IMR-90 (cell line): ENCODE measurements around the gene MYO3B. TPM values are rescaled to one million over a fixed set of nuclear protein-coding genes. Genes with fewer than 3 reads are reported as not detected.

ENCODE experiments used
- ATAC-seq: fragments of 200-7000 bp; cut with Tn5 transposase; 2 replicates; pipeline ENCODE4 v1.9.1; 2020; ENCODE audit warnings: low read depth, mild to moderate bottlenecking, moderate library complexity
- BruUV-seq: library from RNA; stranded (reverse); fragments of 400-500 nt; replicated peaks from 2 replicates; lab custom pipeline; 2021; lab: Mats Ljungman, UMichigan
- CTCF ChIA-PET: fragments of 300-600 bp; formaldehyde crosslinking; extraction: SDS; loops from one replicate; lab custom pipeline; 2021; ENCODE audit warnings: antibody characterized with exemption; lab: Yijun Ruan, JAX
- POLR2A ChIA-PET: fragments of 300-600 bp; sonication (Branson Sonifier 250); formaldehyde crosslinking; loops from one replicate; lab custom pipeline; 2022; ENCODE audit warnings: antibody characterized with exemption; ENCODE audit not compliant: unreplicated experiment; lab: Charles Lee
- DNase-seq: peaks from one replicate; pipeline ENCODE4 v3.0.0; 2013
- H2AFZ ChIP-seq: replicated peaks from 2 replicates; pipeline ENCODE3; 2013; ENCODE audit warnings: low read length, mild to moderate bottlenecking; ENCODE audit not compliant: poor library complexity
- H2AK5ac ChIP-seq: 2 replicates; pipeline ENCODE4 v1.6.1; 2013; ENCODE audit warnings: low read depth, low read length, inconsistent platforms
- H2AK9ac ChIP-seq: replicated peaks from 2 replicates; pipeline ENCODE3; 2013; ENCODE audit warnings: mild to moderate bottlenecking, low read depth, low read length, moderate library complexity; ENCODE audit not compliant: poor library complexity
- H2BK120ac ChIP-seq: 2 replicates; pipeline ENCODE4 v1.6.1; 2013; ENCODE audit warnings: low read depth, low read length, inconsistent platforms
- H2BK15ac ChIP-seq: 3 replicates; pipeline ENCODE4 v1.6.1; 2013; ENCODE audit warnings: low read depth, low read length, inconsistent platforms
- H2BK20ac ChIP-seq: 2 replicates; pipeline ENCODE4 v1.6.1; 2013; ENCODE audit warnings: low read depth, mild to moderate bottlenecking, inconsistent platforms, low read length, moderate library complexity
- H2BK5ac ChIP-seq: 2 replicates; pipeline ENCODE4 v1.6.1; 2013; ENCODE audit warnings: mild to moderate bottlenecking, low read depth, low read length, inconsistent platforms; ENCODE audit not compliant: poor library complexity, severe bottlenecking
- H3K14ac ChIP-seq: replicated peaks from 2 replicates; pipeline ENCODE4 v1.6.1; 2013; ENCODE audit warnings: low read depth, low read length, inconsistent platforms
- H3K18ac ChIP-seq: 2 replicates; pipeline ENCODE4 v1.6.1; 2013; ENCODE audit warnings: low read depth, low read length, control low read depth
- H3K23ac ChIP-seq: 2 replicates; pipeline ENCODE4 v1.6.1; 2013; ENCODE audit warnings: low read depth, low read length, inconsistent platforms
- H3K27ac ChIP-seq: 2 replicates; pipeline ENCODE4 v1.5.1; 2013; ENCODE audit warnings: mild to moderate bottlenecking, control low read depth, low read length; ENCODE audit not compliant: insufficient read depth
- H3K27me3 ChIP-seq: 2 replicates; pipeline ENCODE4 v1.6.1; 2013; ENCODE audit warnings: low read length; ENCODE audit not compliant: control insufficient read depth, insufficient read depth
- H3K36me3 ChIP-seq: 2 replicates; pipeline ENCODE4 v1.6.1; 2013; ENCODE audit warnings: low read length, mixed read lengths; ENCODE audit not compliant: control insufficient read depth, insufficient read depth
- H3K4ac ChIP-seq: 2 replicates; pipeline ENCODE4 v1.6.1; 2013; ENCODE audit warnings: low read depth, low read length, inconsistent platforms
- H3K4me1 ChIP-seq: 2 replicates; pipeline ENCODE4 v1.6.1; 2013; ENCODE audit warnings: low read length, mixed read lengths; ENCODE audit not compliant: control insufficient read depth, insufficient read depth
- H3K4me2 ChIP-seq: 2 replicates; pipeline ENCODE4 v1.6.1; 2013; ENCODE audit warnings: low read depth, mild to moderate bottlenecking, control low read depth, low read length, moderate library complexity
- H3K4me3 ChIP-seq: 2 replicates; pipeline ENCODE4 v1.5.1; 2013; ENCODE audit warnings: low read depth, mild to moderate bottlenecking, control low read depth, low read length, moderate library complexity; ENCODE audit not compliant: insufficient read depth
- H3K56ac ChIP-seq: 2 replicates; pipeline ENCODE4 v1.6.1; 2013; ENCODE audit warnings: low read length, inconsistent platforms; ENCODE audit not compliant: insufficient read depth; ENCODE audit errors: extremely low read depth
- H3K79me1 ChIP-seq, 2 experiments: 2 replicates each; pipeline ENCODE4 v1.6.1; 2013; ENCODE audit warnings: low read length in 2 of 2, inconsistent platforms in 1 of 2, low read depth in 1 of 2
- H3K9ac ChIP-seq: 2 replicates; pipeline ENCODE4 v1.6.1; 2013; ENCODE audit warnings: low read depth, low read length, control low read depth
- H3K9me1 ChIP-seq: 2 replicates; pipeline ENCODE4 v1.6.1; 2013; ENCODE audit warnings: low read length, inconsistent platforms; ENCODE audit not compliant: insufficient read depth
- H3K9me3 ChIP-seq: 2 replicates; pipeline ENCODE4 v1.6.1; 2013; ENCODE audit warnings: low read length; ENCODE audit not compliant: control insufficient read depth, insufficient read depth
- H4K20me1 ChIP-seq: 2 replicates; pipeline ENCODE4 v1.6.1; 2013; ENCODE audit warnings: low read length, inconsistent platforms; ENCODE audit not compliant: insufficient read depth
- H4K5ac ChIP-seq: 2 replicates; pipeline ENCODE4 v1.6.1; 2013; ENCODE audit warnings: mild to moderate bottlenecking, low read depth, low read length, control low read depth
- H4K8ac ChIP-seq, 2 experiments: 2 replicates each; pipeline ENCODE4 v1.6.1; 2013; ENCODE audit warnings: low read depth in 2 of 2, low read length in 2 of 2, control low read depth in 1 of 2, inconsistent platforms in 1 of 2
- H4K91ac ChIP-seq: 2 replicates; pipeline ENCODE4 v1.6.1; 2013; ENCODE audit warnings: low read depth, low read length, inconsistent platforms; ENCODE audit not compliant: insufficient read depth
- BHLHE40 ChIP-seq: fragments of 150-350 bp; IDR thresholded peaks from 2 replicates; pipeline ENCODE4 v1.6.1; 2016; ENCODE audit warnings: mild to moderate bottlenecking, low read depth, low read length
- MAFK ChIP-seq: IDR thresholded peaks from 2 replicates; pipeline ENCODE4 v1.6.1; 2012; ENCODE audit warnings: low read depth, low read length, improper control_type of control experiment
- MAZ ChIP-seq: IDR thresholded peaks from 2 replicates; pipeline ENCODE4 v1.6.1; 2012; ENCODE audit warnings: low read depth, mild to moderate bottlenecking, low read length, improper control_type of control experiment, moderate library complexity, borderline replicate concordance
- MXI1 ChIP-seq: IDR thresholded peaks from 2 replicates; pipeline ENCODE4 v1.6.1; 2012; ENCODE audit warnings: low read depth, mild to moderate bottlenecking, low read length, moderate library complexity, borderline replicate concordance
- NFE2L2 ChIP-seq: fragments of 150-350 bp; IDR thresholded peaks from 2 replicates; pipeline ENCODE4 v1.6.1; 2016; ENCODE audit warnings: low read depth, mild to moderate bottlenecking, low read length
- RAD21 ChIP-seq: IDR thresholded peaks from 2 replicates; pipeline ENCODE4 v1.6.1; 2012; ENCODE audit warnings: low read length, improper control_type of control experiment
- RCOR1 ChIP-seq: IDR thresholded peaks from 2 replicates; pipeline ENCODE4 v1.6.1; 2012; ENCODE audit warnings: mild to moderate bottlenecking, low read length, improper control_type of control experiment; ENCODE audit not compliant: insufficient replicate concordance
- WGBS, 2 experiments: methylation state at CpG; one replicate each; pipeline versions ENCODE4 v1.1.5 to v1.1.7; 2013; ENCODE audit warnings: missing lambda C conversion rate in 2 of 2; ENCODE audit not compliant: insufficient read length in 1 of 2; ENCODE audit errors: extremely low coverage in 2 of 2; 5-methylcytosine and 5-hydroxymethylcytosine counted together
- dilution Hi-C: fragments of 300-500 bp; cut with HindIII; formaldehyde crosslinking; loops from one replicate; pipeline ENCODE4 v1.14.3; 2018; ENCODE audit warnings: low sequenced_read_pairs; ENCODE audit not compliant: unreplicated experiment
- in situ Hi-C: fragments of 300-500 bp; cut with MboI; formaldehyde crosslinking; loops from 3 replicates; pipeline ENCODE4 v1.14.3; 2019; ENCODE audit warnings: low sequenced_read_pairs, inconsistent platforms, mixed read lengths
- intact Hi-C: fragments of 100-400 bp; cut with micrococcal nuclease; formaldehyde crosslinking; loops from 2 replicates; pipeline ENCODE4 v1.10.0; 2022
- polyA plus RNA-seq, 3 experiments: library from polyadenylated mRNA; depleted of rRNA; stranded (reverse); fragments of >200 nt; gene quantifications; 2 replicates each; pipeline ENCODE4 v1.2.3, GENCODE V29; 2012; ENCODE audit warnings: low replicate concordance in 1 of 3
- total RNA-seq: library from RNA; depleted of rRNA; stranded (reverse); fragments of >200 nt; gene quantifications from 2 replicates; pipeline ENCODE4 v1.2.3, GENCODE V29; 2012
- TF ChIP-seq, protein P1 (sequence below): conservative IDR thresholded peaks from 2 replicates; pipeline ENCODE4 v1.5.1; 2012; ENCODE audit warnings: mild to moderate bottlenecking, low read depth, low read length, improper control_type of control experiment
- TF ChIP-seq, protein P2 (sequence below): fragments of 150-350 bp; IDR thresholded peaks from 2 replicates; pipeline ENCODE4 v1.6.1; 2017; ENCODE audit warnings: mild to moderate bottlenecking, antibody characterized with exemption, low read length, low read depth

MYO3B gene
- total and polyA plus RNA-seq, 2 of the 4 experiments (the other 2 are of a cell fraction), result 0.02 TPM; not detected in 1

DNA sequence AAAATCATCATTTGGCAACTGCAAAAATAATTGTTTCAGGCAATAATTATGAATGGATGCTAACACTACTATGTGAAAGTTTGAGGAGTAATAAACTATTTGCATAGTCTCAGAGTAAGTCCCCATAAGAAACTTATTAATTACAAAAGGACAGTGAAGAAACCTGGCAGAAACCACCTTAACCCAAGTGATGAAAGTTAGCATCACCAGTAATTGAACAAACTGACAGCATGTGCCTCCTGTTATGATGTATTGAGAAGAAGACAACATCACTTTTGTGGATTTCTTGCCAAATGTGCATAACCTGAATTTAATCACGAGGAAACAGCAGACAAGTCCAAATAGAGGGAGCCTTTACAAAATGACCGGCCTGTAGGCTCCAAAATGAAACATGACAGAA, 353.9 kb downstream of the MYO3B start:
- dilution Hi-C loops (no loop called here), in situ Hi-C loops (no loop called here), intact Hi-C loops (no loop called here)
- Histone ChIP-seq H2AFZ (no peak overlapping the region), H3K56ac (no peak overlapping the region), H3K27me3 (no peaks in the 10 kb centered on the region), H2BK120ac (no peak overlapping the region), H3K36me3 (no peaks in the 10 kb centered on the region), H4K8ac (no peak overlapping the region), H3K9me1 (no peaks in the 10 kb centered on the region), H3K4ac (no peak overlapping the region), H4K20me1 (no peaks in the 10 kb centered on the region), H2BK15ac (no peak overlapping the region), H3K4me3 (no peak overlapping the region), H3K79me1 (no peaks in the 10 kb centered on the region), H4K91ac (no peak overlapping the region), H2AK5ac (no peak overlapping the region), H3K4me2 (no peak overlapping the region), H3K14ac (no peak overlapping the region), H3K27ac (no peak overlapping the region), H3K9me3 (no peaks in the 10 kb centered on the region), H4K5ac (no peak overlapping the region), H2BK20ac (no peak overlapping the region), H3K18ac (no peak overlapping the region), H3K23ac (no peak overlapping the region), H2BK5ac (no peak overlapping the region), H2AK9ac (no peak overlapping the region), H3K9ac (no peak overlapping the region), H3K4me1 (no peaks in the 10 kb centered on the region; the same call in 1 of the 2 replicates)
- WGBS, 2 experiments, result no CpG with 5 or more reads among the region's 2 CpGs
- ChIA-PET CTCF (no interaction called here), POLR2A (no interaction called here)
- BruUV-seq, result no TSS peak
- ATAC-seq (no peak), DNase-seq (no peak)
- TF ChIP-seq MAZ, result no peak
- TF ChIP-seq, protein P1, sequence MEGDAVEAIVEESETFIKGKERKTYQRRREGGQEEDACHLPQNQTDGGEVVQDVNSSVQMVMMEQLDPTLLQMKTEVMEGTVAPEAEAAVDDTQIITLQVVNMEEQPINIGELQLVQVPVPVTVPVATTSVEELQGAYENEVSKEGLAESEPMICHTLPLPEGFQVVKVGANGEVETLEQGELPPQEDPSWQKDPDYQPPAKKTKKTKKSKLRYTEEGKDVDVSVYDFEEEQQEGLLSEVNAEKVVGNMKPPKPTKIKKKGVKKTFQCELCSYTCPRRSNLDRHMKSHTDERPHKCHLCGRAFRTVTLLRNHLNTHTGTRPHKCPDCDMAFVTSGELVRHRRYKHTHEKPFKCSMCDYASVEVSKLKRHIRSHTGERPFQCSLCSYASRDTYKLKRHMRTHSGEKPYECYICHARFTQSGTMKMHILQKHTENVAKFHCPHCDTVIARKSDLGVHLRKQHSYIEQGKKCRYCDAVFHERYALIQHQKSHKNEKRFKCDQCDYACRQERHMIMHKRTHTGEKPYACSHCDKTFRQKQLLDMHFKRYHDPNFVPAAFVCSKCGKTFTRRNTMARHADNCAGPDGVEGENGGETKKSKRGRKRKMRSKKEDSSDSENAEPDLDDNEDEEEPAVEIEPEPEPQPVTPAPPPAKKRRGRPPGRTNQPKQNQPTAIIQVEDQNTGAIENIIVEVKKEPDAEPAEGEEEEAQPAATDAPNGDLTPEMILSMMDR, result no peak
- no peak for TF ChIP-seq MAFK
- TF ChIP-seq, protein P2, sequence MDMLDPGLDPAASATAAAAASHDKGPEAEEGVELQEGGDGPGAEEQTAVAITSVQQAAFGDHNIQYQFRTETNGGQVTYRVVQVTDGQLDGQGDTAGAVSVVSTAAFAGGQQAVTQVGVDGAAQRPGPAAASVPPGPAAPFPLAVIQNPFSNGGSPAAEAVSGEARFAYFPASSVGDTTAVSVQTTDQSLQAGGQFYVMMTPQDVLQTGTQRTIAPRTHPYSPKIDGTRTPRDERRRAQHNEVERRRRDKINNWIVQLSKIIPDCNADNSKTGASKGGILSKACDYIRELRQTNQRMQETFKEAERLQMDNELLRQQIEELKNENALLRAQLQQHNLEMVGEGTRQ, result no peak
- TF ChIP-seq RCOR1, result no peak
- TF ChIP-seq MXI1, result no peak
- no peak for TF ChIP-seq NFE2L2
- TF ChIP-seq BHLHE40, result no peak
- no peak for TF ChIP-seq RAD21
